BJ (cell line): ENCODE data around the gene DEDD. TPM values are rescaled to one million over a fixed set of nuclear protein-coding genes. Genes with fewer than 3 reads are reported as not detected.

Source experiments
- CTCF ChIA-PET: fragments of 350-600 bp; formaldehyde crosslinking; extraction: SDS; loops from one replicate; lab custom pipeline; 2021; ENCODE audit warnings: antibody characterized with exemption, inconsistent platforms; lab: Yijun Ruan, JAX
- POLR2A ChIA-PET: fragments of 300-600 bp; sonication (Branson Sonifier 250); formaldehyde crosslinking; extraction: SDS; loops from one replicate; lab custom pipeline; 2021; ENCODE audit warnings: antibody characterized with exemption; lab: Charles Lee
- DNase-seq: peaks from one replicate; pipeline ENCODE4 v3.0.0-alpha.2; 2011; ENCODE audit warnings: low read depth
- H3K27me3 ChIP-seq: 2 replicates; pipeline ENCODE4 v1.6.0; 2011; ENCODE audit warnings: low read length; ENCODE audit not compliant: control insufficient read depth, insufficient read depth
- H3K36me3 ChIP-seq: 2 replicates; pipeline ENCODE4 v1.5.1; 2011; ENCODE audit warnings: low read length; ENCODE audit not compliant: control insufficient read depth, insufficient read depth
- H3K4me3 ChIP-seq: 2 replicates; pipeline ENCODE4 v1.5.1; 2011; ENCODE audit warnings: low read depth, mild to moderate bottlenecking, control low read depth, low read length
- CTCF ChIP-seq: IDR thresholded peaks from 2 replicates; pipeline ENCODE4 v1.5.1; 2011; ENCODE audit warnings: low read depth, mild to moderate bottlenecking, control low read depth, inconsistent platforms, low read length, moderate library complexity; ENCODE audit not compliant: insufficient read depth
- polyA plus RNA-seq: library from polyadenylated mRNA; depleted of rRNA; stranded (reverse); fragments of >200 nt; gene quantifications from 2 replicates; pipeline ENCODE4 v1.2.3, GENCODE V29; 2011

DEDD gene
- polyA plus RNA-seq, 1 experiment = 74.0 TPM

- Histone ChIP-seq H3K36me3 (peaks cover 20% of the 10 kb centered on the region), H3K4me3 (no peak overlapping the region), H3K27me3 (no peaks in the 10 kb centered on the region)
- POLR2A ChIA-PET = no interaction called here
- DNase-seq = no peak
- CTCF ChIA-PET = no interaction called here
- TF ChIP-seq CTCF = no peak
Observed at GRCh38 chr1:161174911-161175310, 42.4 kb upstream of the DEDD start.

GRCh38 chr1:161173711-161174110 lies 41.2 kb upstream of the DEDD start:
- no peaks in the 10 kb centered on the region for H3K27me3 ChIP-seq
- DNase-seq = no peak
- no peak for TF ChIP-seq CTCF
- POLR2A ChIA-PET = interaction anchor here (0.6 kb wide), 1 partner anchor 52 kb away, joined by 7 read pairs; no protein-coding TSS in a partner anchor
- no peak overlapping the region for H3K4me3 ChIP-seq
- CTCF ChIA-PET = no interaction called here
- peaks cover 20% of the 10 kb centered on the region for H3K36me3 ChIP-seq

- peak; percentile 69 for DNase-seq
- ChIA-PET POLR2A (interaction anchor here (0.6 to 0.7 kb wide), 2 partner anchors 32 to 53 kb away, joined by 3 to 7 read pairs; no protein-coding TSS in a partner anchor), CTCF (interaction anchor here (0.6 kb wide), 1 partner anchor 10 kb away, joined by 3 read pairs; no protein-coding TSS in a partner anchor)
- no peaks in the 10 kb centered on the region for H3K27me3 ChIP-seq
- no peak for TF ChIP-seq CTCF
- no peak overlapping the region for H3K4me3 ChIP-seq
- H3K36me3 ChIP-seq = peaks cover 20% of the 10 kb centered on the region
Observed at GRCh38 chr1:161172776-161173376, 40.4 kb upstream of the DEDD start.

- ChIA-PET POLR2A (no interaction called here), CTCF (interaction anchor here (0.6 kb wide), 1 partner anchor 9 kb away, joined by 3 read pairs; no protein-coding TSS in a partner anchor)
- H3K27me3 ChIP-seq = no peaks in the 10 kb centered on the region
- no peak overlapping the region for H3K4me3 ChIP-seq
- no peak for TF ChIP-seq CTCF
- peaks cover 20% of the 10 kb centered on the region for H3K36me3 ChIP-seq
- no peak for DNase-seq
Observed at GRCh38 chr1:161172349-161172748, 39.9 kb upstream of the DEDD start.

- no peaks in the 10 kb centered on the region for H3K27me3 ChIP-seq
- ChIA-PET CTCF (no interaction called here), POLR2A (no interaction called here)
- DNase-seq = no peak
- TF ChIP-seq CTCF = no peak
- H3K36me3 ChIP-seq = peaks cover 20% of the 10 kb centered on the region
- no peak overlapping the region for H3K4me3 ChIP-seq
Observed at GRCh38 chr1:161171696-161172095, 39.2 kb upstream of the DEDD start.
